Gastroesophageal sphincter (tissue), 4 donors: ENCODE measurements around the gene KCTD15. TPM values are rescaled to one million over a fixed set of nuclear protein-coding genes. Genes with fewer than 3 reads are reported as not detected.

Experiments
- ATAC-seq: fragments of 150-250 bp; one replicate; pipeline ENCODE4 v1.9.1; 2016; ENCODE audit warnings: mild to moderate bottlenecking, moderate library complexity
- H3K27ac ChIP-seq, 4 donors: fragments of 200-600 bp; sonication (generic) in 3 of 4; 1 replicate in 3 of 4; 2 replicates in 1 of 4; pipeline ENCODE4 v1.5.1; 2016 to 2019
- H3K27me3 ChIP-seq: fragments of 200-600 bp; sonication (generic); one replicate; pipeline ENCODE4 v1.5.1; 2019
- H3K36me3 ChIP-seq, 2 donors: fragments of 200-600 bp; sonication (generic); one replicate each; pipeline ENCODE4 v1.5.1; 2019; ENCODE audit warnings: control low read depth in 1 of 2
- H3K4me1 ChIP-seq, 3 donors: fragments of 200-600 bp; sonication (generic); 1 replicate in 2 of 3; 2 replicates in 1 of 3; pipeline ENCODE4 v1.5.1; 2016 to 2019; ENCODE audit warnings: control low read depth in 2 of 3
- H3K4me3 ChIP-seq, 2 donors: fragments of 200-600 bp; sonication (generic); one replicate each; pipeline ENCODE4 v1.5.1; 2019; ENCODE audit warnings: mild to moderate bottlenecking in 1 of 2, moderate library complexity in 1 of 2
- H3K9me3 ChIP-seq, 3 donors: fragments of 200-600 bp; sonication (generic); one replicate each; pipeline ENCODE4 v1.5.1; 2017 to 2019; ENCODE audit warnings: control low read depth in 2 of 3
- CTCF ChIP-seq, 4 experiments: fragments of 200-600 bp in 2 of 4; fragments of 450-650 bp in 2 of 4; sonication (generic) in 1 of 4; IDR thresholded peaks; one replicate each; pipeline ENCODE4 v1.5.1; 2017 to 2019; ENCODE audit warnings: antibody characterized with exemption in 4 of 4, mild to moderate bottlenecking in 2 of 4, moderate library complexity in 2 of 4
- EP300 ChIP-seq: sonication (generic); formaldehyde crosslinking; IDR thresholded peaks from one replicate; pipeline ENCODE4 v1.6.1; 2017; ENCODE audit warnings: antibody characterized with exemption, mild to moderate bottlenecking
- POLR2A ChIP-seq, 2 donors: fragments of 450-650 bp; IDR thresholded peaks; one replicate each; pipeline ENCODE4 v1.6.1; 2017; ENCODE audit warnings: antibody characterized with exemption in 2 of 2, mild to moderate bottlenecking in 2 of 2, moderate library complexity in 1 of 2
- POLR2AphosphoS5 ChIP-seq: sonication (generic); formaldehyde crosslinking; IDR thresholded peaks from one replicate; pipeline ENCODE4 v1.6.1; 2017; ENCODE audit warnings: antibody characterized with exemption
- WGBS, 2 donors: methylation state at CpG; one replicate each; pipeline ENCODE4 v1.1.5; 2018; ENCODE audit warnings: low coverage in 1 of 2; 5-methylcytosine and 5-hydroxymethylcytosine counted together
- total RNA-seq, 4 donors: library from RNA; depleted of rRNA; stranded (reverse); fragments of >200 nt; gene quantifications; one replicate each; pipeline ENCODE4 v1.1.0, GENCODE V29; 2016

KCTD15 gene
- total RNA-seq, 4 donors from 2014 or later, result 62.3 to 148 (median 84.3) TPM

- Histone ChIP-seq H3K27ac (no peak overlapping the region), H3K9me3 (no peaks in the 10 kb centered on the region), H3K36me3 (no peaks in the 10 kb centered on the region), H3K27me3 (peaks cover 63% of the 10 kb centered on the region), H3K4me1 (no peaks in the 10 kb centered on the region), H3K4me3 (no peak overlapping the region)
- WGBS, 2 donors, result 71% methylated on average over 10 of the region's 18 CpGs; no CpG with 5 or more reads in 1 of the 2 donors
- TF ChIP-seq CTCF (IDR thresholded peaks at IDR 0.05), result no peak
- no peak for TF ChIP-seq POLR2AphosphoS5
- no peak for TF ChIP-seq EP300
- no peak for TF ChIP-seq POLR2A (IDR thresholded peaks at IDR 0.05)
- ATAC-seq, result no peak
These were observed 45.9 kb upstream of the KCTD15 start for GRCh38 chr19:33750587-33751435.

- no peak for ATAC-seq
- H3K4me3 ChIP-seq, result no peak overlapping the region
- H3K27me3 ChIP-seq, result peaks cover 61% of the 10 kb centered on the region
- WGBS, 2 donors, result no CpG with 5 or more reads among the region's 5 CpGs
- TF ChIP-seq POLR2A (IDR thresholded peaks at IDR 0.05) (no peak), POLR2AphosphoS5 (no peak), CTCF (IDR thresholded peaks at IDR 0.05) (no peak), EP300 (no peak)
- H3K27ac ChIP-seq, result no peak overlapping the region
- no peaks in the 10 kb centered on the region for H3K4me1 ChIP-seq
- H3K36me3 ChIP-seq, result no peaks in the 10 kb centered on the region
- H3K9me3 ChIP-seq, result no peaks in the 10 kb centered on the region
These were observed 45.3 kb upstream of the KCTD15 start for GRCh38 chr19:33751436-33751770.

- H3K4me1 ChIP-seq, result no peaks in the 10 kb centered on the region
- H3K27me3 ChIP-seq, result peaks cover 59% of the 10 kb centered on the region
- no peak for ATAC-seq
- WGBS, 2 donors, result 38 to 80% methylated on average over 12 to 19 of the region's 27 CpGs
- no peak overlapping the region for H3K4me3 ChIP-seq
- no peaks in the 10 kb centered on the region for H3K36me3 ChIP-seq
- H3K9me3 ChIP-seq, result no peaks in the 10 kb centered on the region
- TF ChIP-seq POLR2AphosphoS5 (no peak), POLR2A (IDR thresholded peaks at IDR 0.05) (no peak), CTCF (IDR thresholded peaks at IDR 0.05) (no peak), EP300 (no peak)
- H3K27ac ChIP-seq, result no peak overlapping the region
These were observed 44.5 kb upstream of the KCTD15 start for GRCh38 chr19:33752018-33752800.

GRCh38 chr19:33752945-33753344, 43.7 kb upstream of the KCTD15 start:
- 64 to 67% methylated on average over 3 to 5 of the region's 6 CpGs for WGBS, 2 donors
- Histone ChIP-seq H3K4me1 (peaks cover 0 to 2% (median 0%) of the 10 kb centered on the region in 3 donors), H3K27me3 (peaks cover 52% of the 10 kb centered on the region), H3K36me3 (no peaks in the 10 kb centered on the region), H3K9me3 (no peaks in the 10 kb centered on the region), H3K27ac (no peak overlapping the region), H3K4me3 (no peak overlapping the region)
- ATAC-seq, result no peak
- TF ChIP-seq EP300 (no peak), POLR2A (IDR thresholded peaks at IDR 0.05) (no peak), CTCF (IDR thresholded peaks at IDR 0.05) (no peak), POLR2AphosphoS5 (no peak)
